AG04450 (cell line): Measurements from ENCODE around the gene HCN1. TPM values are rescaled to one million over a fixed set of nuclear protein-coding genes. Genes with fewer than 3 reads are reported as not detected.

Source experiments
- CTCF ChIA-PET: fragments of 300-600, 350-600 bp; formaldehyde crosslinking; extraction: SDS; loops from one replicate; lab custom pipeline; 2022; ENCODE audit warnings: antibody characterized with exemption, inconsistent platforms; lab: Charles Lee
- POLR2A ChIA-PET: fragments of 350-600 bp; formaldehyde crosslinking; extraction: SDS; loops from one replicate; lab custom pipeline; 2021; ENCODE audit warnings: antibody characterized with exemption, inconsistent platforms; lab: Yijun Ruan, JAX
- DNase-seq: peaks from one replicate; pipeline ENCODE4 v3.0.0-alpha.2; 2011; ENCODE audit warnings: low read depth, low spot score
- H3K27ac ChIP-seq: one replicate; pipeline ENCODE4 v1.5.1; 2012; ENCODE audit warnings: low read depth, low read length, control low read depth
- H3K27me3 ChIP-seq: one replicate; pipeline ENCODE4 v1.6.0; 2012; ENCODE audit warnings: low read length; ENCODE audit not compliant: control insufficient read depth, insufficient read depth
- H3K4me3 ChIP-seq: 2 replicates; pipeline ENCODE4 v1.5.1; 2011; ENCODE audit warnings: mild to moderate bottlenecking, low read depth, low read length, control low read depth
- H3K9me3 ChIP-seq: 2 replicates; pipeline ENCODE4 v1.5.1; 2012; ENCODE audit warnings: low read length; ENCODE audit not compliant: control insufficient read depth, insufficient read depth
- polyA plus RNA-seq: library from polyadenylated mRNA; depleted of rRNA; stranded (reverse); fragments of >200 nt; gene quantifications from 2 replicates; pipeline ENCODE4 v1.2.3, GENCODE V29; 2011
- TF ChIP-seq, protein P1 (sequence below): IDR thresholded peaks from 2 replicates; pipeline ENCODE4 v1.5.1; 2011; ENCODE audit warnings: low read depth, low read length, control low read depth, inconsistent platforms

Gene HCN1
- polyA plus RNA-seq, 1 experiment: not detected

GRCh38 chr5:45687701-45688100, 8.5 kb downstream of the HCN1 start:
- Histone ChIP-seq H3K4me3 (no peak overlapping the region), H3K27ac (no peak overlapping the region), H3K27me3 (no peaks in the 10 kb centered on the region), H3K9me3 (peaks cover 7% of the 10 kb centered on the region; the same call in 1 of the 2 replicates)
- CTCF ChIA-PET: no interaction called here
- POLR2A ChIA-PET: no interaction called here
- TF ChIP-seq, protein P1, sequence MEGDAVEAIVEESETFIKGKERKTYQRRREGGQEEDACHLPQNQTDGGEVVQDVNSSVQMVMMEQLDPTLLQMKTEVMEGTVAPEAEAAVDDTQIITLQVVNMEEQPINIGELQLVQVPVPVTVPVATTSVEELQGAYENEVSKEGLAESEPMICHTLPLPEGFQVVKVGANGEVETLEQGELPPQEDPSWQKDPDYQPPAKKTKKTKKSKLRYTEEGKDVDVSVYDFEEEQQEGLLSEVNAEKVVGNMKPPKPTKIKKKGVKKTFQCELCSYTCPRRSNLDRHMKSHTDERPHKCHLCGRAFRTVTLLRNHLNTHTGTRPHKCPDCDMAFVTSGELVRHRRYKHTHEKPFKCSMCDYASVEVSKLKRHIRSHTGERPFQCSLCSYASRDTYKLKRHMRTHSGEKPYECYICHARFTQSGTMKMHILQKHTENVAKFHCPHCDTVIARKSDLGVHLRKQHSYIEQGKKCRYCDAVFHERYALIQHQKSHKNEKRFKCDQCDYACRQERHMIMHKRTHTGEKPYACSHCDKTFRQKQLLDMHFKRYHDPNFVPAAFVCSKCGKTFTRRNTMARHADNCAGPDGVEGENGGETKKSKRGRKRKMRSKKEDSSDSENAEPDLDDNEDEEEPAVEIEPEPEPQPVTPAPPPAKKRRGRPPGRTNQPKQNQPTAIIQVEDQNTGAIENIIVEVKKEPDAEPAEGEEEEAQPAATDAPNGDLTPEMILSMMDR: no peak
- no peak for DNase-seq

GRCh38 chr5:45686620-45687019, 9.6 kb downstream of the HCN1 start:
- no peak overlapping the region for H3K27ac ChIP-seq
- TF ChIP-seq, protein P1: no peak
- peaks cover 7% of the 10 kb centered on the region; the same call in 1 of the 2 replicates for H3K9me3 ChIP-seq
- DNase-seq: no peak
- H3K4me3 ChIP-seq: no peak overlapping the region
- CTCF ChIA-PET: interaction anchor here (1.4 kb wide), 1 partner anchor 9 kb away, joined by 5 read pairs; the partner anchor contains the start of gene HCN1
- no peaks in the 10 kb centered on the region for H3K27me3 ChIP-seq
- POLR2A ChIA-PET: no interaction called here

GRCh38 chr5:45684118-45684517, 12.1 kb downstream of the HCN1 start:
- TF ChIP-seq, protein P1: no peak
- ChIA-PET POLR2A (no interaction called here), CTCF (no interaction called here)
- no peak overlapping the region for H3K27ac ChIP-seq
- no peaks in the 10 kb centered on the region for H3K27me3 ChIP-seq
- no peak overlapping the region for H3K4me3 ChIP-seq
- DNase-seq: no peak
- H3K9me3 ChIP-seq: peaks cover 7% of the 10 kb centered on the region; the same call in 1 of the 2 replicates

DNA sequence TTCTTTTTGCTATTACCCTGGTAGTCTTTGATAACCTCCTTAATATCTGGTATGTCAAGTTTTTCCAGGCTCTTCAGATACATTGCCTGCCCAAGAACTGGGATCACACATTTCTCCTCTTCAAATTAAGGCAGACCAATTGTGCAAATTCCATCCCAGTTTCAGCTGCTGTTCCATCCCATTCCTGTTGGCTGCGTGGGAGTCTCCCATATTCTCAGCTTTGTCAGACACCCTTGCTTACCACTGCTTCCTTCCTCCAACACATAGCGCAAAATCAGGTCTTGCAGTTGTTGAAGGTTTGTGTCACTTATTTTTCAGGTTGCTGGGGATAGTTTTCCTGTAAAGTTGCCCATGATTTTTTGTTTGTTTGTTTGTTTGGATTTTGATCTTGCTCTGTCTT, 15.2 kb downstream of the HCN1 start:
- TF ChIP-seq, protein P1: no peak
- Histone ChIP-seq H3K4me3 (no peak overlapping the region), H3K27ac (no peak overlapping the region), H3K27me3 (no peaks in the 10 kb centered on the region), H3K9me3 (peaks cover 7% of the 10 kb centered on the region; the same call in 1 of the 2 replicates)
- DNase-seq: no peak
- CTCF ChIA-PET: no interaction called here
- POLR2A ChIA-PET: no interaction called here

- no peak for DNase-seq
- no peaks in the 10 kb centered on the region; the same call in 1 of the 2 replicates for H3K9me3 ChIP-seq
- H3K4me3 ChIP-seq: no peak overlapping the region
- CTCF ChIA-PET: no interaction called here
- no peak overlapping the region for H3K27ac ChIP-seq
- POLR2A ChIA-PET: no interaction called here
- no peaks in the 10 kb centered on the region for H3K27me3 ChIP-seq
- TF ChIP-seq, protein P1: no peak
Observed at GRCh38 chr5:45677524-45677923, 18.7 kb downstream of the HCN1 start.
